Gastrocnemius medialis (tissue), 4 donors: Measurements from ENCODE around the gene OR4K17.

Experiments used
- CTCF ChIP-seq, 5 experiments: fragments of 450-650 bp in 3 of 5; fragments of 200-600 bp in 2 of 5; sonication (generic) in 2 of 5; IDR thresholded peaks in 4 of 5; conservative IDR thresholded peaks in 1 of 5; 1 replicate in 4 of 5; 2 replicates in 1 of 5; pipeline ENCODE4 v1.5.1; 2016 to 2019; ENCODE audit warnings: antibody characterized with exemption in 5 of 5, mild to moderate bottlenecking in 3 of 5, moderate library complexity in 3 of 5
- POLR2A ChIP-seq, 2 donors: fragments of 450-650 bp; IDR thresholded peaks; one replicate each; pipeline ENCODE4 v1.6.1; 2017; ENCODE audit warnings: antibody characterized with exemption in 2 of 2, mild to moderate bottlenecking in 2 of 2, moderate library complexity in 2 of 2

- TF ChIP-seq CTCF (IDR thresholded peaks at IDR 0.05 in 4 of 5, conservative IDR thresholded peaks at IDR 0.05 in 1 of 5) (no peak), POLR2A (IDR thresholded peaks at IDR 0.05) (no peak)
These were observed 1.8 kb downstream of the OR4K17 start for GRCh38 chr14:20112321-20112720.
